Measurements from ENCODE around the gene ATP2C1. TPM values are rescaled to one million over a fixed set of nuclear protein-coding genes. Genes with fewer than 3 reads are reported as not detected.
"Not testable (repeated sequence)": the region's sequence is repeated elsewhere in the genome, so short reads cannot be mapped to it uniquely, and the experiment has no call there.

ATP2C1 gene
- total RNA-seq, 1 donor from 2014 or later: 142 TPM

DNA sequence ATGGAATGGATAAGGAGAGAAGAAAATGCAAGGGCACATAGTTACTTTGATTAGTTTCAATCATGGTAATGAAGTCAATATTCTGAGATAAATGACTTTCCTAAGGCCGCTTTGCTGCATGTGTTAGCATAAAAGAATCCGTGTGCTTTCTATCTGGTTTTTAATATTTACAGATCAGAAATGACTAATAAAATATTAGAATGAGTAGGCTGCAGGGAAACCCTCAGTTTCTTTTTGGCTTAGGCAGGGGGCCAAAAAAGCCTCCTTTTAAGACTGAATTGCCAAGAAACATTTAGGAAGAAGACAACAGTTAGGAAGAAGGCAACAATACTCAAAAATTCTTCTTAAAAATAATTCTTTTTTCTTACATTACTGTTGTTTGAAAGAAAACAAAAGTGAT, 144.4 kb downstream of the ATP2C1 start:
- H3K4me3 ChIP-seq: no peak overlapping the region
- no peaks in the 10 kb centered on the region for H3K9me3 ChIP-seq
- intact Hi-C loops (cut with DNase I): no loop called here
- DNase-seq (no peak), ATAC-seq (no peak)
- no peaks in the 10 kb centered on the region for H3K27me3 ChIP-seq
- H3K27ac ChIP-seq: no peak overlapping the region
- no peaks in the 10 kb centered on the region for H3K4me1 ChIP-seq
- TF ChIP-seq, protein P1, sequence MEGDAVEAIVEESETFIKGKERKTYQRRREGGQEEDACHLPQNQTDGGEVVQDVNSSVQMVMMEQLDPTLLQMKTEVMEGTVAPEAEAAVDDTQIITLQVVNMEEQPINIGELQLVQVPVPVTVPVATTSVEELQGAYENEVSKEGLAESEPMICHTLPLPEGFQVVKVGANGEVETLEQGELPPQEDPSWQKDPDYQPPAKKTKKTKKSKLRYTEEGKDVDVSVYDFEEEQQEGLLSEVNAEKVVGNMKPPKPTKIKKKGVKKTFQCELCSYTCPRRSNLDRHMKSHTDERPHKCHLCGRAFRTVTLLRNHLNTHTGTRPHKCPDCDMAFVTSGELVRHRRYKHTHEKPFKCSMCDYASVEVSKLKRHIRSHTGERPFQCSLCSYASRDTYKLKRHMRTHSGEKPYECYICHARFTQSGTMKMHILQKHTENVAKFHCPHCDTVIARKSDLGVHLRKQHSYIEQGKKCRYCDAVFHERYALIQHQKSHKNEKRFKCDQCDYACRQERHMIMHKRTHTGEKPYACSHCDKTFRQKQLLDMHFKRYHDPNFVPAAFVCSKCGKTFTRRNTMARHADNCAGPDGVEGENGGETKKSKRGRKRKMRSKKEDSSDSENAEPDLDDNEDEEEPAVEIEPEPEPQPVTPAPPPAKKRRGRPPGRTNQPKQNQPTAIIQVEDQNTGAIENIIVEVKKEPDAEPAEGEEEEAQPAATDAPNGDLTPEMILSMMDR (IDR thresholded peaks at IDR 0.05): no peak
- H3K36me3 ChIP-seq: no peaks in the 10 kb centered on the region

DNA sequence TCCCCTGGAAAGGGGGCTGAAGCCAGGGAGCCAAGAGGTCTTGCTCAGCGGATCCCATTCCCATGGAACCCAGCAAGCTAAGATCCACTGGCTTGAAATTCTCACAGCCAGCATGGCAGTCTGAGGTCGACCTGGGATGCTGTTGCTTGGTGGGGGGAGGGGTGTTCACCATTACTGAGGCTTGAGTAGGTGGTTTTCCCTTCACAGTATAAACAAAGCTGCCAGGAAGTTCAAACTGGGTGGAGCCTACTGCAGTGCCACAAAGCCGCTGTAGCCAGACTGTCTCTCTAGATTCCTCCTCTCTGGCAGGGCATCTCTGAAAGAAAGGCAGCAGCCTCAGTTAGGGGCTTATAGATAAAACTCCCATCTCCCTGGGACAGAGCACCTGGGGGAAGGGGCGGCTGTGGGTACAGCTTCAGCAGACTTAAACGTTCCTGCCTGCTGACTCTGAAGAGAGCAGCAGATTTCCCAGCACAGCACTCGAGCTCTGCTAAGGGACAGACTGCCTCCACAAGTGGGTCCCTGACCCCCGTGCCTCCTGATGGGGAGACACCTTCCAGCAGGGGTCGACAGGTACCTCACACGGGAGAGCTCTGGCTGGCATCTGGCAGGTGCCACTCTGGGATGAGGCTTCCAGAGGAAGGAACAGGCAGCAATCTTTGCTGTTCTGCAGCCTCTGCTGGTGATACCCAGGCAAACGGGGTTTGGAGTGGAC, 148.5 kb downstream of the ATP2C1 start:
- DNase-seq: not testable (repeated sequence)

DNA sequence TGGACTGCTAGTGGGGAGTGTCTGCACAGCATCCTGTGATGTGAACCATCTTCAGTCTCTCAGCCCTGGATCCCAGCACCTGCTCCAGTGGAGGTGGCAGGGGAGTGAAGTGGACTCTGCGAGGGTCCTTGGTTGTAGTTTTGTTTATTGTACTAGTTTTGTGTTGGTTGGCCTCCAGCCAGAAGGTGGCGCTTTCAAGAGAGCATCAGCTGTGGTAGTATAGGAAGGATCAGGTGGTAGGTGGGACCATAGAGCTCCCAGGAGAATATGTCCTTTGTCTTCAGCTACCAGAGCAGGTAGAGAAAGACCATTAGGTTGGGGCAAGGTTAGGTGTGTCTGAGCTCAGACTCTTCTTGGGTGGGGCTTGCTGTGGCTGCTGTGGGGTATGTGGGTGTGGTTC, 153.7 kb downstream of the ATP2C1 start:
- Histone ChIP-seq H3K4me1 (no peaks in the 10 kb centered on the region), H3K27ac (no peak overlapping the region), H3K9me3 (no peaks in the 10 kb centered on the region), H3K4me3 (no peak overlapping the region), H3K27me3 (no peaks in the 10 kb centered on the region), H3K36me3 (no peaks in the 10 kb centered on the region)
- no peak for DNase-seq
- ATAC-seq: no peak
- intact Hi-C loops (cut with DNase I): no loop called here
- TF ChIP-seq, protein P1 (IDR thresholded peaks at IDR 0.05): no peak

More for the DNA sequence above, 148.5 kb downstream of the ATP2C1 start:
- H3K4me1 ChIP-seq; H3K27ac ChIP-seq; H3K9me3 ChIP-seq; H3K4me3 ChIP-seq; H3K27me3 ChIP-seq; intact Hi-C loops (cut with DNase I); ATAC-seq; H3K36me3 ChIP-seq: not testable (repeated sequence)

DNA sequence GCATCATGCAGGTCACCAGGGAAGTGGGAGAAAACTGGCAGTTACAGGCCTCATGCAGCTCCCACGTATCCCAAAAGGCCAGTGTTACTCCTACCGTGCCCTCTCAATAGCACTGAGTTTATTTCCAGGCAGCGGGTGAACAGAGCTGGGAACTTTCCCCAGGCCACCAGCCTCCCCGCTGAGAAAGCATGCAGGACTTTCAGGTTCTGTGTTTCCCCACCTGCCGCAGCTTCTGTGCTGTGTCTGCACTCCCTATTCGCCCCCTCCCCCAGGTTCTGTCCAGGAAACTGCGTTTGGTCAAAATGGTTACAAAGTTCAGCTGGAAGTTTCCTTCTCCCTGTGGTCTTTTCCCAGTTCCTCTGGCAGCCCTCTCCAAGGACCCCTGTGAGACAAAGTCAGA, 154.1 kb downstream of the ATP2C1 start:
- no peak for DNase-seq
- H3K36me3 ChIP-seq: no peaks in the 10 kb centered on the region
- no peaks in the 10 kb centered on the region for H3K27me3 ChIP-seq
- H3K4me3 ChIP-seq: no peak overlapping the region
- intact Hi-C loops (cut with DNase I): no loop called here
- no peaks in the 10 kb centered on the region for H3K9me3 ChIP-seq
- no peaks in the 10 kb centered on the region for H3K4me1 ChIP-seq
- ATAC-seq: no peak
- no peak overlapping the region for H3K27ac ChIP-seq
- TF ChIP-seq, protein P1 (IDR thresholded peaks at IDR 0.05): no peak

DNA sequence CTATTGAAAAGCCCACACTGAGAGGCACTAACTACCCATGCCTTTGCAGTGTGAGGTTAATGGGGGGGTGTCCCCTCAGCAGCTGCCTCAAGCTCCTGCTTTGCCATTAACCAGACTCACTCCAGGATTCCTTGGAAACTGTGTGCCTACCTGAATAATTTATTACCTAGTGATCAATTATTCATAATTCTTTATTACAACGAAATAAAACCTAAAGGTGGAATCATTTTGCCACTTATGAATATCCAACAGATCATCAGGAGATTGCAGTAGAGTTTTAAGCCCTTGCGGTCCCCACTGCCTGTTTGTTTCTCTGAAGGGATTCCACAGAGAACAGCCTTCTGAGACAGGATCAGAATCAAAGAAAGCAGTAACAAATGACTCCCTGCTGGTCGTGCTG, 156.1 kb downstream of the ATP2C1 start:
- TF ChIP-seq, protein P1 (IDR thresholded peaks at IDR 0.05): no peak
- no peaks in the 10 kb centered on the region for H3K4me1 ChIP-seq
- no peaks in the 10 kb centered on the region for H3K27me3 ChIP-seq
- H3K27ac ChIP-seq: no peak overlapping the region
- ATAC-seq (no peak), DNase-seq (no peak)
- H3K9me3 ChIP-seq: no peaks in the 10 kb centered on the region
- intact Hi-C loops (cut with DNase I): no loop called here
- no peaks in the 10 kb centered on the region for H3K36me3 ChIP-seq
- H3K4me3 ChIP-seq: no peak overlapping the region

DNA sequence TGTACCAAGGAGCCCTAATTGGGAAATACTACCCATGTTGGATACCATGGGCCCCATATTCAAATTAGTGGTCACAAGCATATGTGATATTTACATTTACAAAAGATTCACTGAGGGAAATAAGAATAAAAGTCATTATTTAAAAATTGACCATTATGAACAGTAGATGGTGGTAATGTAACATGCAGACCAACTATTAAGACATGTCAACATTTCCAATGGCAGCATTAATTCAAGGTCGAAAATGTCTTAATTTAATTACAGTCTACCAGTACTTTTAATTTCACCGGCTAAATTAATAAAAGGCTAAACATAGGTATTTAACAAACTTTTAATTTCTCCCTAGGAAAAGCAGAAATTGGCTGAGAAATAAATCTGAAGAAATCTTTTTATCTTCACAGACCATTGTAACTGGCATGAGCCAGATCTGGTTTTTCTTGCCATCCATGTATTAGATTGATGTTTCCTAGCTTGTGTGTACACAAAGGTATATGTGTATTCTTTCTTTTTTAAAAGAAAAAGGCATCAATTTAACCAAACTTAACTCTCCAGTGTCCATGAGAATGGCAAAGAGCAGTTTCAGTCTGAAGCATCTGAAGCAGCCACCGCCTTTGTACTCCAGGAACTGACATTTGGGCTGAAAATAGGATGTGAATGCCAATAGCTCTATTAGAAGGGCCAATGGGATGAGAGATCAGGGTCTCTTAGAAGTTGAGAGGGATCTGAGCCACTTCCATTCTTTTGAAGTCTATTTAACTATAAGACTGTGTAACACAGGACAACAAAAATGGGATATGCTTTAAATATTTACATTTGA, 159.4 kb downstream of the ATP2C1 start:
- no peaks in the 10 kb centered on the region for H3K36me3 ChIP-seq
- no peak for DNase-seq
- intact Hi-C loops (cut with DNase I): no loop called here
- TF ChIP-seq, protein P1 (IDR thresholded peaks at IDR 0.05): no peak
- H3K9me3 ChIP-seq: no peaks in the 10 kb centered on the region
- no peak overlapping the region for H3K27ac ChIP-seq
- H3K4me3 ChIP-seq: no peak overlapping the region
- no peaks in the 10 kb centered on the region for H3K27me3 ChIP-seq
- H3K4me1 ChIP-seq: no peaks in the 10 kb centered on the region
- no peak for ATAC-seq
